EL (cell line): ENCODE measurements around the gene ISLR2.
"Not testable (repeated sequence)": the region's sequence is repeated elsewhere in the genome, so short reads cannot be mapped to it uniquely, and the experiment has no call there.

ENCODE experiments used
- DNase-seq: peaks from one replicate; pipeline ENCODE4 v3.0.0-alpha.2; 2016

The ISLR2 gene, protein sequence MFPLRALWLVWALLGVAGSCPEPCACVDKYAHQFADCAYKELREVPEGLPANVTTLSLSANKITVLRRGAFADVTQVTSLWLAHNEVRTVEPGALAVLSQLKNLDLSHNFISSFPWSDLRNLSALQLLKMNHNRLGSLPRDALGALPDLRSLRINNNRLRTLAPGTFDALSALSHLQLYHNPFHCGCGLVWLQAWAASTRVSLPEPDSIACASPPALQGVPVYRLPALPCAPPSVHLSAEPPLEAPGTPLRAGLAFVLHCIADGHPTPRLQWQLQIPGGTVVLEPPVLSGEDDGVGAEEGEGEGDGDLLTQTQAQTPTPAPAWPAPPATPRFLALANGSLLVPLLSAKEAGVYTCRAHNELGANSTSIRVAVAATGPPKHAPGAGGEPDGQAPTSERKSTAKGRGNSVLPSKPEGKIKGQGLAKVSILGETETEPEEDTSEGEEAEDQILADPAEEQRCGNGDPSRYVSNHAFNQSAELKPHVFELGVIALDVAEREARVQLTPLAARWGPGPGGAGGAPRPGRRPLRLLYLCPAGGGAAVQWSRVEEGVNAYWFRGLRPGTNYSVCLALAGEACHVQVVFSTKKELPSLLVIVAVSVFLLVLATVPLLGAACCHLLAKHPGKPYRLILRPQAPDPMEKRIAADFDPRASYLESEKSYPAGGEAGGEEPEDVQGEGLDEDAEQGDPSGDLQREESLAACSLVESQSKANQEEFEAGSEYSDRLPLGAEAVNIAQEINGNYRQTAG

DNA sequence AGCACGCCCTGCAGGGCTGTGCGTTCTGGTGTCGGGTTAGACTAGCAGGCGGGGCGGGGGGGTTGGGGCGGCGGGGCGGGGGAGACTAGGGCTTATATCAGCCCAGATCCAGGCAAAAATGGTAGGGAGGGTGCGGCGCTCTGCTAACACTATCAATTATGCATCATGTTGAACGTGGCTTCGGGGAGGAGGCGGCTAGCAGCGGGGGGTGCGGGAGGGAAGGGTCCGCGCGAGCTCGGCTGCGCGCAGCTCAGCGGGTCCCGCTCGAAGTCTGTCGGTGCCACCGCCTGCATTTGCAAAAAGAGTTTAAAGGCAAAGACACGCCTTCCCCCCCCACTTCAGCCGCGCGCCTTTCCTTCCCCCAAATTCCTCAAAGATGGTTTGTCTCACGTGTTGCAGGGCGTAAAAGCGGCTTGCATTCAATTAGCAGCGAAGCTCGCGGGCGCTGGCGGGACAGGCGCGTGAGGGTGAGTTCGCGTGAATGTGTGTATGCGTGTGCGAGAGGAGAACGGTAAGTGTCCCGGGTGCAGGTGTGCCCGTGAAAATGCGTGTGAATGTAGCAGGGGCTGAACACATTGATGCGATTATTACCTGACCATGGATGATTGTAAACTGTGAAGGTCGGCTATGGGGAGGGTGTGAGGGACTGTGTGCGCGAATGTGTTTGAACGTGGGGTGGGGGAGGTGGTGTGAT, at the start of gene ISLR2:
Gene ISLR2, plus strand, starts transcription at position 432 of the 694 bp plus-strand sequence. CDS start 2,169 bp downstream, outside the sequence.
- DNase-seq: no peak

DNA sequence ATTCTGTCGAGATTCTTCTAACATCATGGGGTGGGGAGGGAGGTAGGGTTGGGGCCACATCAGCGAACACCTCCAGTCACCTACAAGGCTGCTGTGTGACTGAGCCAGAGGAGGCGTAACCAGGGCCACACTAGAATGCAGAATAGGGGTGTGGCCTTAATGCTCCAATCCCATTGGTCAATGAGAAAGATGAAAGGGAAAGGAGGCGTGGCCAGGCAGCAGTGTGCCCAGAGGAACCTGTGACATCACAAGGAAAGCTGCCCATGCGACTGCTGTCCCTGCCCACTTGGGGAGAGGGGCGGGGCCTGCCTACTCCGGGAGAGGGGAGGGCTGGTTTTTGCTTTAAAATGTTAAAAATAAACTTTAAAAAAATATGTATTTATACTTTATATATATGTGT, 47.9 kb upstream of the ISLR2 start, which contains the start of gene GOLGA6A:
Gene GOLGA6A, minus strand, starts transcription at position 101 of the 400 bp plus-strand sequence. Its CDS starts 41 bp downstream, at position 60.
- DNase-seq: not testable (repeated sequence)

DNA sequence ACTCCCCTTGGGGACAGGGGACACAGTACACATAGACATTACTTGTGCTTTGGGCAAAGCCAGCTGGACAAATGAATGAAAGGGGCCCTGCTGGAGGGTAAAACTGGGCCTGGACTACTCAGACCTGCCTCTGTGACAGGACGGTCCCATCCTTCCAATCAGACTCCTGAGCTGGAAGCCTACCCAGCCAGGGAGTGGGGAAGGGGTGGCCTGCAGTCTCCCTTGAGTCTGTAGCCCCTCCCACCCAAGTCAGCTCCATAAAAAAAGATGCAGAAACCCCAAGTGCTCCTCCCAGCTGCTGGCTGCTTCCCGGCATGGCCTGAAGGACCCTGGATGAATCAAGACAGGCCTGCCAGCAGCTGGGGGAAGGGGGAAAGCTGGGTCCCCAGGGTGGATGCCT, 35.8 kb upstream of the ISLR2 start:
- DNase-seq: not testable (repeated sequence)

GRCh38 chr15:74095610-74096009, 34.8 kb upstream of the ISLR2 start:
- not testable (repeated sequence) for DNase-seq

DNA sequence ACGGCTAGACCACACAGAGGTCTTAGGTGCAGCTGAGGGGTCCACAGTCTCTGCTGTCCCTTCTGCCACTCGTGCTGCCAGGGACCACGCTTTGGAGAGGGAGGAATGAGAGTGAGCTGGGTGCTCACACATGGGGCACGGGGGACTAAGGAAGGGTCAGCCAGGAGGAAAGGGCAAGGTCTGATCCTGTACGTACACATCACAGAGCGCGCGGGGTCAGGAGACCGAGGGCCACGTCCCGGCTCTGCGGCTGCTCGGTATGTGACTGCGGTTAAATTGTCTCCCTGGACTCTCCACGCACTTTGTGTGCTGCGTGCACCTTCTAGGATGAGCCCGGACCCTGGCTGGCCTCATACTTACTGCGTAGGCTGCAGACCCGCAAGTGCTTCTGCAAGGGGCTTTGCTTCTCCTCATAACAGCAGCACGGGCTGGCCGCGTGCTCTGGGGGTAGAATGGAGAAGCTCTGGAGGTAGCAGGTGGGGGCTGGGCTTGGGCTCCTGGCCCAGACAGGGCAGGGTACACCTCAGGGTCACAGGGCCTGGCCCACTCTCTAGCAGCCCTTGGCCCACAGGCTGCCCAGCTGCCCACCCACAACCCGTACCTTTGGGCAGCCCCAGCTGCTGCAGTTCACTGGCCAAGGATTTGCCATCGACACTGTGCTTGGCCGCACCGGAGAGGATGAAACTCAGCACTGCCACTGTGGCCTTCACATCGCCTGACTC, 33.5 kb upstream of the ISLR2 start:
- not testable (repeated sequence) for DNase-seq

DNA sequence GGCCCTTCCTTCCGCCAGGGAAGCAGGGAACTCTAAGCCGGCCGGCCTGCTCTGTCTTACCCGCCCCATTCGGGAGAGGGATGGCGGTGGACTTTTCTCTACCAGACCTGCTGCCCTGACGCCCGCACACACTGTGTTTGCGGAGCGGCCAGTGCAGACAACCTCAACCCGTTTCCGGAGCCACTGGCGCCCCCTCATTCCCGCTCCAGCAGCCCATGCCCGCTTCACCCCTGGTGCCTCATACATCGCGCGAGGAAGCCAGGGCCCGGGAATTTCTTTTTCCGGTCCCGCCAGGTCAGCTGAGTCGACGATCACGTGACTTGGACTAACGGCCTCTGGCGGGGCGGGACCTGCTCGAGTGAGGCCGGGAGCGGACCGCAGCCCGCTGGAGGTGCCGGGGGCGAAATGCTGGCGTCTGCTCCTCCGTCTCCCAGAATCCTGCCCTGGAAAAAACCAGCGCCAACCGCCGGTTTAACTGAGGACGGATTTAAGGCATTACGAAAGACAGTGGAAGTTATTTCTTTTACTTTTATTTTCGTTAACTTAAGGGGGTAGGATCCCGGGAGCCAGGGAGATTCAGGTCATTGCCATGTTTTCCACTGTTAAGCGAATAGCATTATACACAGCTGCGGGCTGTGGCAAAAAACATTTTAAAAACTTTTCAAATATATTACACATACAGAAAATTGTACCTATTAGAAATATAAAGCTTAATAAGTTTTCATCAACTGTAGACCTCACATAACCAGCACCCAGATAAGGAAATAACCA, 30.2 kb upstream of the ISLR2 start:
- peak; percentile 91 for DNase-seq

GRCh38 chr15:74108111-74108510, 22.3 kb upstream of the ISLR2 start:
- no peak for DNase-seq

DNA sequence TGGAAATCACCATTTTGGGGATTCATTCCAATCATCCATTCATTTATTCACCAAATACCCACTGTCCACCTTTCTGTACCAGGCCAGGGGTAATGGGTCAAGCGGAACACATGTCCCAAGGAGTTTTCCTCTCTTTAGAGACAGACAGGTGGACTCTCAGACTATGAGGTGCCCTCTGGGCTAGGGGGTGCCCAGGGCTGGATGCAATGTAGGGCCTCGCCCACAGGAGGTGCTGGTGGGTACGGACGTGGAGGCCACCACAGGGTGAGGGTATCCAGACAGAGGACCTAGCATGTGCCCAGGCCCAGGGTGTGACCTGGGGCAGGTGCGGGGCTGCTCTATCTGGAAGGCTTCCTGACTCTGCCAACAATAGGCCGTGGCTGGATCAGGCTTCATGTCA, 21.8 kb upstream of the ISLR2 start:
- DNase-seq: not testable (repeated sequence)

- no peak for DNase-seq
Measured at GRCh38 chr15:74109713-74110112, 20.7 kb upstream of the ISLR2 start.

- DNase-seq: no peak
Measured at GRCh38 chr15:74120426-74120825, 10.0 kb upstream of the ISLR2 start.

- DNase-seq: no peak
Measured at GRCh38 chr15:74121039-74121438, 9.3 kb upstream of the ISLR2 start.

DNA sequence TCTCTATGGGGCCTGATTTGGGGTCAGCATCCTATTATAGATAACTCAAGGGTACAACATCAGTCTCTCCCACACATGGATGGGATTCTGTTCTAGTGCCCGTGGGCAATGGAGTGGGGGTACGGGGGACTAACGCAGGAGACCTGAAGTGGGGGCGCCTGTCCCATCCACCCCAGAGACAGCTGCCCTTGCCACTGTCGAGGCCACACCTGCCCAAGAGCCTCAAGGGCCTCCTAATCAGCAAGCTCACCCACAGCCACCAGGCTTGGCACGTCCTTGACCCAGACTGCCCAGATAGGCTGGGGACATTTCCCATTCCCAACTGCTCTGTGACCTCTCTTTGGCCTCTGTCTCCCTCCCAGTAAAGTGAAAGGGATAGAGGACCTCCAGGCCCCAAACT, 8.5 kb upstream of the ISLR2 start:
- no peak for DNase-seq

- DNase-seq: no peak
Measured at GRCh38 chr15:74122403-74123130, 7.8 kb upstream of the ISLR2 start.

GRCh38 chr15:74123131-74123429, 7.3 kb upstream of the ISLR2 start:
- no peak for DNase-seq

DNA sequence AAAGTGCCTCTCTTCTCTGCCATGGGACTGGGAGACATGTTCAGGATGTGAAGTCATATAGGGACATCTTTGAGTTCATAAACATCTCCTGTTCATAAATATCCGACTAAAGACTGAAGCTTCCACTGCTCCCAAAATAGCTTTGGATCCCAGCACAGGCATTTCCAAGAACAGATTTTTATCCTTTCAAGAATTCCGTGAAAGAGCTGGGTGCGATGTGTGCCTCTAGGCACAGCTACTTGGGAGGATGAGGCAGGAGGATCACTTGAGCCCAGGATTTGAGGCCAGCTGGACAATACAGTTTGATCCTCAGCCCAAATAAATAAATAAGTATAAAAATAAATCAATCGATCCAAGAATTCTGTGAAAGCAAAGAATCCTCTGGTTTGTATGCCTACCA, 6.7 kb upstream of the ISLR2 start:
- DNase-seq: no peak

GRCh38 chr15:74124196-74124595, 6.2 kb upstream of the ISLR2 start:
- no peak for DNase-seq

- no peak for DNase-seq
Measured at GRCh38 chr15:74124759-74125158, 5.6 kb upstream of the ISLR2 start.

DNA sequence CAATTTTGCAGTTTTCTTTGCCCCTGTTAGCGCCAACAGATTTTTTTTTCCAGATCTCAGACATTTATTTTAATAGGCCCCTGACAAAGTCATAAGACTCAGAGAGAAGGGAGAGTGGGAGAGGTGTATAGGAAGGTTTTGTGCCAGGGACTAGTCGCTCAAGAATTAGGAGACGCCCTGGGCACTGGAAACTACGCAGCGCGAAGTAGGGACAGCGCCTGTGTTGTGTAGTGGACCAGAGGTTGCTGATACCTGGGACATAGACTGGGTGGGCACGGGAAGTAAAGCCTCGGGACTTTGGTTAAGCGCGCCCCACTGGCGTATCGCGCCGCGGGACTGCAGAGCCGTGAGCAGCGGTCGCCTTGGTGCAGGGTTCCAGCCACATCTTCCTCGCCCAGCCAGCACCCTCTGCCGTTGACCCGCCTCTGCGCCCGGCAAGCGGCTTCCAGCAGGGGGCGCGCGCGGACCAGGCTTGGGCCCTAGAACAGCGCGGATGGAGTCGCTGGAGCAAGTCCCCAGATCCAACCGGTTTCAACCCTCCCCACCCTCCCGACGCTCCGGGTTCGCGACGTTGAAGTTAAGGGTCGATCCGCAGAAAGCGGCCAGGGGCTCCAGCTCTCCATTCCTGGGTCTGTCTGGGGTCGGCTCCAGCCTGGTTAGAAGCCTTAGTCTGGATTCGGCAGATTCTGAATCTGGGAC, 3.0 kb upstream of the ISLR2 start:
- peak; percentile 83 for DNase-seq

DNA sequence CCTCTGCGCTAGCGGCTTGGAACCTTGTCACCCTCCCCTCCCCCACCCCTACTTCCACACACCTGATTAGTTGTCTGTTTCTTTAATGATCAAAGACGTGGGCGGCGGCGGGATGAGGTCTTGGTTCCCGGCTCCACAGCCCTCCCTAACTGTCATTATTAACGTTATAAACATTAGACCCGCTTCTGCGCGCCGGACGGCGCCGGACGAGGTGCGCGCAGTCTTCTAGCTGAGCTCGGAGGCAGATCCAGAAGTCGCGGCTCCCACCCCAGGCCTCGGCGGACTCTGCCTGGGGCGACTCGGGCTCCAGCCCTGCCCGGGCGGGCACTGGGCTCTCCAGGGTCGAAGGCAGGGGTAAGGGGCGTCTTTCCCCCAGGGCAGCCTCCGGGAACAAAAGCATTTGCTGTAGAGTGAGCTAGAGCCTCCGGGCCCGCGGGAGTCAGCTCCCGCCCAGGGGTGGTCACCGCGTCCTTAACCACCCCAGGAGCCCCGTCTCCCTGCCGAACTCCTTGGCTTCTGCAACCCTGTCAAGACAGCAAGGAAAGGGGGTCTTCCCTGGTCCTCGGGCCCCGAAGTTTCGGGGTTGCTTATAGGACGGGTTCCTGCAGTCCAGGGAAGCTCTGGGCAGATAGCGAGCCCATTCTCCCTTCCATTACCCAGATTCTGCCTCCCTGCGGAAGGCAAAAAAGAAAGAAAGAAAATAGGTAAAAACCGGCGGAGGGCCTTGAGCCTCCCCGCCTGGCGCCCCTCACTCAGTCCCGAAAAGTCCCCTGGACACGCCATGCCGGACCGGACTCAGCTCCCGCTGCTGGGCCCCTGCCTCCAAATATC, 2.2 kb upstream of the ISLR2 start:
- DNase-seq: peak; percentile 19
